H7 (cell line): ENCODE results near the gene SH3RF3. TPM values are rescaled to one million over a fixed set of nuclear protein-coding genes. Genes with fewer than 3 reads are reported as not detected.

ENCODE experiments used
- DNase-seq: peaks from one replicate; pipeline ENCODE4 v3.0.0; 2012
- H3K27me3 ChIP-seq: 2 replicates; pipeline ENCODE4 v1.6.0; 2011; ENCODE audit warnings: mild to moderate bottlenecking, low read length; ENCODE audit not compliant: control insufficient read depth, insufficient read depth
- H3K36me3 ChIP-seq: replicated peaks from 2 replicates; pipeline ENCODE4 v1.5.1; 2011; ENCODE audit warnings: low read length; ENCODE audit not compliant: control insufficient read depth, insufficient read depth
- H3K4me3 ChIP-seq: 2 replicates; pipeline ENCODE4 v1.5.1; 2011; ENCODE audit warnings: low read depth, mild to moderate bottlenecking, control low read depth, low read length, moderate library complexity; ENCODE audit not compliant: insufficient read depth
- total RNA-seq: library from RNA; depleted of rRNA; stranded (reverse); fragments of >200 nt; shearing (Covaris generic); gene quantifications from 2 replicates; pipeline ENCODE4 v1.2.3, GENCODE V29; 2014

Gene SH3RF3
- total RNA-seq, 1 experiment from 2014 or later = 0.80 TPM

DNA sequence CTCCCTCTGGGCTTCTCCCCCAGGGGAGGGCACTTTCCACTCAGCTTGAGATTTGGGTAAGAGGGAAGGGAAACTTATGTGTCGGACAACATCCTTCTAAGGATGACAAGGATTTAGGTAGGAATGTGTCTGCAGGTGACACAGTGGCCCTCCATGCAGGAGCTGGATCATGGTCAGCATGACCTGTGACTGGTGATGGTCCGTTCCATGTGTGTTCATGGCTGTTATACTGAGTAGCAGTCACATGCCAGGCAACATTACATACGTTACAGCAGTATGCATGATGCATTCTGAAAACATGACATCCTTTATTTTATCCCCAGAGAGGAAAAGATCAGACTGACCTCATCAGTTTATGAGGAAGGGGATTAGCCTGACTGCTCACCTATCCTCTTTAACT is 292.6 kb downstream of the SH3RF3 start:
- Histone ChIP-seq H3K4me3 (no peak overlapping the region), H3K36me3 (no peaks in the 10 kb centered on the region)
- DNase-seq = no peak

DNA sequence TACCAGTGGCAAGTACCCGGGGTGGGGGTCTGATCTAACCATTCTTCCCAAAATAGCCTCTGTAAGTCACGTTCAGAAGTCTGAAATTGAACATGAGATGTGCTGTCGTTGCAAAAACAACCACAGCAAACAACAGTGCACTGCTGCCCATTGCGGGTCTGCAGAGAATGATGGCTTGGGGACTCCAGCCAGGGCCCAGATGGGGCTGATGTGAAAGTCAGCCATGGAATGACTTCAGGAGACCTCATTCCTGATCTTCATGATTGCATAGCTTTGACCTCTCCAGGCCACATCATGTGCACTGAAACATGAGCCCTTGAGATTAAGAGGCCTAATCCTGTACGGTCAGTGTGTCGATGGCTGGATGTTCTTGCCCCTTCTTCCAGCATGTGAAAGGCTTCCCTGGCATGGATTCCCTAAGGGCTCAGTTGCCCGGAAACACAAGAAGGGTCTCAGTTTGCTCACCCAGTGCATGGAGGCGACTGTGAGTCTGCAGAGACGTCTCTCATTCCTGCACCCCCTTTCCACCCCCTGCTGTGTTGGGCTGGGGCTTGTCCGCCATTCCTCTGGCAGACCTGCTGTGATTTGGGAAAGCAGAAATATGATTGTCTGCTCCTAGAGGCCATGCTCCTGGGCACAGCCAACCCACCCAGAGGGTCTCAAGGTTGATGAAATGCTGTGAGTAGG is 293.2 kb downstream of the SH3RF3 start:
- H3K4me3 ChIP-seq = no peak overlapping the region
- H3K36me3 ChIP-seq = no peaks in the 10 kb centered on the region
- H3K27me3 ChIP-seq = no peaks in the 10 kb centered on the region
- DNase-seq = no peak

More for the DNA sequence above, 292.6 kb downstream of the SH3RF3 start:
- H3K27me3 ChIP-seq = no peaks in the 10 kb centered on the region

DNA sequence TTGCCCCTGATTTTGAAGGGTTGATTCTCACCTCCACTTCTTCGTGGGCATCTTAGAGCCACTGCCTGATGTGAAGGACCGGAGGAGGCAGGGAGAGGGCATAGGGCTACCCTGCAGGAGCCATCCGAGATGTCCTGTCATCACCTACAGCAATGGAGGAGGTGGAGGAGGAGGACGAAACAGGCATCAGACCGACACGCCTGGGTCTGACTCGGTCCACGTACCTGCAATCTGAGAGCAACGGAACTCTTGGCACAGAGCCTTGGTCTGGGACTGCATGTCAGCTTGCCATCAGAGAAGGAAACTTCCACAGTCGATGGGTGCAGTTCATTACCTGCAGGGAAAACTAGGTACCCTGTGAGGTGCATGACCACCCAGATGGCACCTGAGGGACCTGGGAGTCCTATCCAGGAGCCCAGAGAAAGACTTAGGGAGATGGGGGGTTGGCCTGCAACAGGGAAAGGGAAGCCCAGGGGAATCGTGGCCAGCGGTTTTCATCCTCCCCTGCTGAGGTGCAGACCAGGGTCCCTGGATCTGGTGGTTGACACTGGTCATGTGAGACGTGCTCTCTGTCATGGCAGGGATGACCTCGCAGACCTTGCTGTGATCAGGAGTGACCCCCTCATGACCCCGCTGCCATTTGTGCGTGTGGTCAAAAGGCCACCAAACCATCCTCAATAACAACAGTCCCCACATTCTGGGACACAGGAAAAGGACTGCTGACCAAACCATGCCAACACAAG is 293.9 kb downstream of the SH3RF3 start:
- Histone ChIP-seq H3K4me3 (no peak overlapping the region), H3K27me3 (no peaks in the 10 kb centered on the region), H3K36me3 (no peaks in the 10 kb centered on the region)
- no peak for DNase-seq

DNA sequence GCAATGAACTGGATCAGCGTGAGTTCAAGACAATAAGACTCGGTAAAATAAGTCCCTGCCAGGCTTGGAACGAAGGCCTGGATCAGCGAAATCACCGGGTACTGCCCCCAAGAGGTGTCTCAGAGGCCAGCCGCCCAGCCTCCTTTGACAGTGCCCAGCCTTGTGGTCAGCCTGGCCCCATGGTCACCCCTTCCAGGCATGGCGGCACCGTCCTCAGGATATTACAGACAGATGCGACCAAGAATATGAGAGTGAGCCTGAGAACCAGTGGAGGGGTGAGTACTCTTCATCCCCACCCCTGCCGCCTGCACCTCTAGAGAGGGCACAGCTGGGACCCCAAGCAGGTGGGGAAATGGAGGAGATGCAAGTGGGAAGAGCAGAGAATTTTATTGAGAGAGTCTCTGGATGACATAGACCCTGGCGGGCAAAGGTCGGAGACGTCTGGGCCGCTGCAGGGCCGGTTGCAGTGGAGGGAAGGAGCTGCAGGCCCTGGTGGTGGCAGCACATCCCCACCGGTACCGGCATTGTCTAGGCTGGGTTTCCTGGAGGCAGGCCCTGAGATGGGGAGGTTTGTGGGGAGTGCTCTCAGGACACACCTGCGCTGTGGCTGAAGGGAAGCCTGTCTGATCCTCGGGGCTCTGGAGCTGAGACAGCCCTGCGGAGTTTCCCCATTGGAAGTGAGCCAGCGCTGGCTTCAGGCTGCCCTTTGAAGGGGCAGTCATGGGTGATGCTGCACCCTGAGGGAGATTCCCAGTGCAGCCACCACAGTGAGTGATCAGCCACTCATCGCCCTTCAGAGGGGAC is 294.8 kb downstream of the SH3RF3 start:
- no peaks in the 10 kb centered on the region for H3K36me3 ChIP-seq
- no peaks in the 10 kb centered on the region for H3K27me3 ChIP-seq
- peak; percentile 81 for DNase-seq
- no peak overlapping the region for H3K4me3 ChIP-seq

DNA sequence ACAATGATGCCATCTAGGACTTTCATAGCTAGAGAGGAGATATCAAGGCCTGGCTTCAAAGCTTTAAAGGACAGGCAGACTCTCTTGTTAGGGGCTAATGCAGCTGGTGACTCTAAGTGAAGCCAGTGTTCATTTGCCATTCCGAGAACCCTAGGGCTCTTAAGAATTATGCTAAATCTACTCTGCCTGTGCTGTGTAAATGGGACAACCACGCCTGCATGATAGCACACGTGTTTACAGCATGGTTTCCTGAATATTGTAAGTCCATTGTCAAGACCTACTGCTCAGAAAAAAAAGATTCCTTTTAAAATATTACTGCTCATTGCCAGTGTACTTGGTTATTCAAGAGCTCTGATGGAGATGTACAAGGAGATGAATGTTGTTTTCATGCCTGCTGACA is 296.4 kb downstream of the SH3RF3 start:
- Histone ChIP-seq H3K36me3 (no peaks in the 10 kb centered on the region), H3K27me3 (no peaks in the 10 kb centered on the region), H3K4me3 (no peak overlapping the region)
- DNase-seq = no peak

DNA sequence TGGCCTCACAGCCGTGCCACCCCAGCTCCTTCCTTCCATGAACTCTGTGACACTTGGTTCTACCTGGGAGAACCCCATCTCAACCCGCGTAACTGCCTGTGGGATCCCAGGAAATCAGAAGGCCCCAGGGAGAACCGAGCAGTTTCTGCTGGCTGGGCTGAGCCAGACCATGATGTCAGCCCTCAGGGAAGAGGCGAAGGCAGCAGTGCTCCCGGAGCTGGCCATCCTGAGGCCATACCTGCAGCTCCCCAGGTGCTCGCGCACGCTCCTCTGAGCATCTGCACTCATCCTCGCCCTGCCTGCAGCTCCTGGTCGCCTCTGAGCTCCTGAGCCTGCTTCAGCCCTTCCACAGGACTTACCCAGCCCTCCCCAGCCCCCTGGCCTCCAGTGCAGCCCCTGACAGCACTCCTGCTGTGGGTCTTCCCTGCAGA is 298.7 kb downstream of the SH3RF3 start:
- H3K36me3 ChIP-seq = no peaks in the 10 kb centered on the region
- no peaks in the 10 kb centered on the region for H3K27me3 ChIP-seq
- no peak overlapping the region for H3K4me3 ChIP-seq
- DNase-seq = no peak

DNA sequence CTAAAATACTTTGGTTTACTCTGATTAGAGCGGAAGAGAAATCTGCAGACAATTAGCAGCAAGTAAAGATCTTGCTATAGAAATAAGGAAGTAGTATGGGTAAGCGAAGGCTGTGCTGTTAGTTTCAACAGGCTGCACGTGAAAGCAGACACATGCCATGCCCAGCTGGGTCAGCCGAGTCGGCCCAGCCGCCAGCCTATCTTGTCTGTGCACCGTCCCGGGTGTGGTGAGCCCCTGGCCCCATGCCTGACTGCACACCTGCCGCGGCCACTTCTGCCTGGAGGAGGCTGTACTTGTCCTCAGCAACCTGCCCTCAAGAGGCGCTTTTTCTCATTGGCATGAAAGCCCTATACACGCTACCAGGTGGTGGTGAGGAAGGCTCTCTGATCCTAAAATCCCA is 299.3 kb downstream of the SH3RF3 start:
- DNase-seq = no peak
- no peak overlapping the region for H3K4me3 ChIP-seq

DNA sequence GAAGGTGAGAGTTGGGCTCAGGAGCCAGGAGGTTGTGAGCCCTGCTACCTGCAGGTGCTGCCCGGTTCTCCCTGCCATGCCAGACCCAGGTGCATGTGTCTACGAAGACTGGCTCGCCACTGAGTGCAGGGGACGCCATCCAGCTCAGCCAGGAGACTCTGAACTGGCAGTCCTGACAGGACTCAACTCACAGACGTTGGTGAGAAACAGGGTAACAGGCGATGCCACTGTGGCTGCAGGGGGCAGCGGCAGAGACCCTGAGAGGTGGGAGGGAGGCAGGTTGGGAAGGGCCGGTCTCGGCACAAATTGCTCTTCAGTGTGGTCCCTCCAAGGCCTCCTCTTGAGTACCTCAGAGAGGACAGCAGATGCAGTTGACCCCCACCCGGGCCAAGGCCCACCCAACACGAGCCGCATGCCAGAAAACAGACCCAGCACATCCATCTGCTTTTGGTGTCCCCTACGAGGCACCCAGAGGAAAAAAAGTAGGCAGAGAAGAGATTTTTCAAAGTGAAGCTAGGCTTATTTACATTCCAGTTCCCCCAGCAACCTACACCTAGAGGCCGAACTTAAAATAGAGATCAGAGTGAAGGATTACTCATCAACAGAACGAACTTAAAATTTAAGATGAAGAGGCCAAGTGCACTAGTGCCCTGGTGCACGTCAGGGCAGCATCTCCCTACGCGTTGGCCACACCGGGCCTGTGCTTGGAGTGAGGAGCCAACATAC is 300.0 kb downstream of the SH3RF3 start:
- H3K4me3 ChIP-seq = no peak overlapping the region
- no peak for DNase-seq
- no peaks in the 10 kb centered on the region for H3K36me3 ChIP-seq
- H3K27me3 ChIP-seq = no peaks in the 10 kb centered on the region

More for the DNA sequence above, 299.3 kb downstream of the SH3RF3 start:
- Histone ChIP-seq H3K36me3 (no peaks in the 10 kb centered on the region), H3K27me3 (no peaks in the 10 kb centered on the region)

DNA sequence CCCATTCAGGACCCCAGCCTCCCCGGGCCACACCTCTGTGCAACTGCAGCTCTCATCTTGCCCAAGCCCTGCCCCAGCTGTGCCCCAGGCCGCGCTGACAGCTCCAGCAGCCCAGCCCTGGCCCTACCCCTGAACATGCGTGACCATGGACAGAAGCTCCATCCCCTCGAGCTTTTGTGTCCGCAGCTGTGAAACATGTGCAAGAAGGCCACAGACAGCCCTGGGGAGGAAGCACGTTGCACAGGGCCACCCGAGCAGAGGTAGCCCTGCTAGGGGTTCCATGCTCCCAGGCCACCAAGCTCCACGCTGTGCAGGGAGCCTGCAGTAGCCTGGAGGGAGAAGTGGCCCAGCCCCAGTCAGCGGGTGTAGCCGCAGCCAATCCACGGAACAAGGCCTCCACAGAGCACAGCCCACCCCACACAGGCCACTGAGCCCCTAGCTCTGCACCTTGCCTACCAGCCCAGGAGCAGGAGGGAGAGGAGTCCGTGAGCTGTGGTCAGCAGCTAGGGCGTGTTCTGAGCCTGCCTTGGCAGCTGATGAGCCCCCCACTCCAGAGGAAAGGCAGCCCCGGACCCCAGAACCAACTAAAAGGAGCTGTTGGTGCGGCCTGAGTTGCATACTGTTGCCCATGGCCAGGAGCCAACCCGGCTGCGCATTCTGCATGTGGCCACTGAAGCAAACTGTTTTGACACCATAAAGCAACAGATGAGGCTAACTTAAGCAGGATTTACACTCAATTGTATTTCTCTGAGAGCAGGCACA is 300.7 kb downstream of the SH3RF3 start:
- H3K4me3 ChIP-seq = no peak overlapping the region
- H3K36me3 ChIP-seq = no peaks in the 10 kb centered on the region
- no peak for DNase-seq
- H3K27me3 ChIP-seq = no peaks in the 10 kb centered on the region

DNA sequence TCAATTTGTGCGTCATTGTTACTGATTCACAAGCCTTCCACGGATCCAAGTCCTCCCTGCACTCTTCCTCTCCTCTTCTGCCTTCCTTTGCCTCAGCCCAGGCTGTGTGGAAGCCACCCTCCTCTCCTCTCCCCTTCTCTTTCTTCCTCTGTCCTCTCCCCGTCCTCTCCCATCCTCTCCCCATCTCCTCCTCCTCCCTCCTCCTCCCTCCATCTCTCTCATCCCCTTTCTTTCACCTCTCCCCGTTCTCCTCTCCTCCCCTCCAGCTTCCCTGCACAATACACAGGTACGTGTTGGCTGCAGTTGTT is 301.3 kb downstream of the SH3RF3 start:
- no peaks in the 10 kb centered on the region for H3K27me3 ChIP-seq
- H3K4me3 ChIP-seq = no peak overlapping the region
- H3K36me3 ChIP-seq = no peaks in the 10 kb centered on the region
- DNase-seq = no peak

DNA sequence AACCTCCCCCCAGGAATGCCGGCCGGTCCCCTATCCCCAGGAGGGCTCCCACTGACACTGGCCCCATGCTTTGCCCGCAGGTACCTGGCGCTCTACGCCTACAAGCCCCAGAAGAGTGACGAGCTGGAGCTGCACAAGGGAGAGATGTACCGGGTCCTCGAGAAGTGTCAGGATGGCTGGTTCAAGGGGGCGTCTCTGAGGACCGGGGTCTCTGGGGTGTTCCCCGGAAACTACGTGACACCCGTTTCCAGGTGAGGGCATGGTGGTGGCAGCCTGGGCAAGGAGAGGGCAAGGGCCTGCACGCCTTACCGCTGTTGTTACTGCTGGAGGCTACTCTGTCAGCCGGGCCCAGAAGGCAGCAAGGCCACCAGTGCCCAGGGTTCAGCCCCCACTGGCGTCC is 303.4 kb downstream of the SH3RF3 start:
- no peaks in the 10 kb centered on the region for H3K27me3 ChIP-seq
- DNase-seq = no peak

DNA sequence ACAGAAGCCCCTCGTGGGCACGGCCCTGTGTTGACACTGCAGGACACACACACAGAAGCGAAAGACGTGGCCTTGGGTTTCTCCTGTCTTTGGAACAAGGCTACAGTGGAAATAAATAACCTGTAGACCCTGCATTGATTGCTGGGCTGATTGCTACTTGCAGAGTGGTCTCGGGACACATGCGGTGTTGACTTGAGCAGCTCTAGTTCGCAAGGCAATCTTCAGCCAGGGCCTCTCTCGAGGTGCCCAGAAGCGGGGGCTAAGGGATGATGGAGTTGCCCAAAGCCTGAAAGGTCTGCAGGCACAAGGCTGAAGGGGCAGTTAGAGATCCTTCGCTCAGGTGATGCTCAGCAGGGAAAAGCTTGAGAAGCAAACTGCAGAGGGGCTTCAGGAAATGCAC is 304.5 kb downstream of the SH3RF3 start:
- no peaks in the 10 kb centered on the region for H3K27me3 ChIP-seq
- no peak overlapping the region for H3K4me3 ChIP-seq
- H3K36me3 ChIP-seq = no peaks in the 10 kb centered on the region
- no peak for DNase-seq

More for the DNA sequence above, 303.4 kb downstream of the SH3RF3 start:
- no peaks in the 10 kb centered on the region for H3K36me3 ChIP-seq
- no peak overlapping the region for H3K4me3 ChIP-seq

DNA sequence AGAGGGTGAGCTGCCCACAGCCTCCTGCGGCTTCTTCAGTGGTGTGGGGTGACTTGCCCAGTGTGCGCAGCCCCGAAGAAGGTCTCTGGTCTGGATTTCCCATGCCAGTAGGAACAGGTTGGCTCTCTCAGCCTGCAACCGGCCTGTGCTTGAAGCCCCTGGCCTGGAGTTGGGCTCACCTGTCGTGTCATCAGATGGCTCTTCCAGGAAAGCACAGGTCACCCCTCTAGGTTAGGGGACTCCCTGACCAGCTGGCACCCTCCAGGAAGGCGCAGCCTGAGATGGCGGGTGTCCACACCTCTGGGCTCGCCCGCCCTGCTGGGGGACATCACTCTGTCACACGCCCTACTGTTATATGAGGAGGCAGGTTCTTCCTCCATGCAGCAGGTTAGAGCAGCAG is 304.9 kb downstream of the SH3RF3 start:
- no peaks in the 10 kb centered on the region for H3K27me3 ChIP-seq
- H3K36me3 ChIP-seq = no peaks in the 10 kb centered on the region
- H3K4me3 ChIP-seq = no peak overlapping the region
- DNase-seq = no peak

DNA sequence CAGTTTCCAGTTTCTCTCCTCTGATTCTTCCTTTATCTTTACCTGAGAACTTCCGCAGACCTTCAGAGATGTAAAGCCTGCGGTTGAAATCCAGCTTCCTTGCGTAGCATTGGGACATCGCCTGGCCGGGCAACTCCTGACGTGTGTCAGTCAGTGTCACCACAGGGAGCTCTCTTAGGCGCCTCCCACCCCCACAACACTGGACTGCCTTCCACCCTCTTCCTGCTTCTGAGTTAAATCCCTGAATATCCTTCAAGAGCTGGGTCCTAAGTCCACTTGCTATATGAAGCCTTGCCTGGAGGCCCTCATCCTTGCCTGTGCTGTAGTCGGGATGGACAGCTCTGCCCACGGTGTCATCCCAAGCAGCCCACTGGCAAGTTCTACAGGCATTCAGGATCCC is 305.3 kb downstream of the SH3RF3 start:
- no peak for DNase-seq
- no peaks in the 10 kb centered on the region for H3K27me3 ChIP-seq
- no peak overlapping the region for H3K4me3 ChIP-seq
- no peaks in the 10 kb centered on the region for H3K36me3 ChIP-seq
